GM13976 (cell line): Measurements from ENCODE around the gene COMMD4.
A peak's percentile ranks its signal among the peaks of the same experiment; 100 is the strongest.
"Not testable (repeated sequence)": the region's sequence is repeated elsewhere in the genome, so short reads cannot be mapped to it uniquely, and the experiment has no call there.

Experiments
- DNase-seq: peaks from one replicate; pipeline ENCODE4 v3.0.0; 2012; ENCODE audit warnings: low spot score
- CTCF ChIP-seq: IDR thresholded peaks from 2 replicates; pipeline ENCODE4 v1.5.1; 2012; ENCODE audit warnings: borderline replicate concordance, mild to moderate bottlenecking; ENCODE audit not compliant: insufficient read depth; ENCODE audit errors: extremely low read depth, missing control alignments, control extremely low read depth
- in situ Hi-C: fragments of 300-500 bp; cut with MboI; formaldehyde crosslinking; loops from one replicate; pipeline ENCODE4 v1.12.0; 2022; ENCODE audit warnings: low sequenced_read_pairs, mixed read lengths, inconsistent platforms; ENCODE audit not compliant: unreplicated experiment

Gene COMMD4

GRCh38 chr15:75348562-75349350, 12.9 kb downstream of the COMMD4 start:
- in situ Hi-C loops = no loop called here
- TF ChIP-seq CTCF = no peak
- peak; percentile 43 for DNase-seq

- in situ Hi-C loops, DNase-seq: not testable (repeated sequence)
Measured at GRCh38 chr15:75349351-75349669, 13.4 kb downstream of the COMMD4 start.

GRCh38 chr15:75349851-75350588, 14.2 kb downstream of the COMMD4 start:
- no peak for TF ChIP-seq CTCF
- in situ Hi-C loops = loop anchor here (25.0 kb wide), 1 partner anchor 287 kb away; the partner anchor contains the start of genes IMP3, SNUPN and SNX33
- DNase-seq = peak; percentile 73

GRCh38 chr15:75350601-75351361, 14.9 kb downstream of the COMMD4 start:
- in situ Hi-C loops = loop anchor here (25.0 kb wide), 1 partner anchor 287 kb away; the partner anchor contains the start of genes IMP3, SNUPN and SNX33
- TF ChIP-seq CTCF = no peak
- DNase-seq = no peak

GRCh38 chr15:75352186-75353080, 16.6 kb downstream of the COMMD4 start:
- no peak for DNase-seq
- TF ChIP-seq CTCF = no peak
- in situ Hi-C loops = loop anchor here (25.0 kb wide), 1 partner anchor 285 kb away; the partner anchor contains the start of genes IMP3, SNUPN and SNX33

- DNase-seq = no peak
- in situ Hi-C loops = loop anchor here (25.0 kb wide), 1 partner anchor 284 kb away; the partner anchor contains the start of genes IMP3, SNUPN and SNX33
- TF ChIP-seq CTCF = no peak
Measured at GRCh38 chr15:75353604-75354003, 17.7 kb downstream of the COMMD4 start.
